Fibroblast of lung (primary cell): ENCODE results near the gene PKNOX2. TPM values are rescaled to one million over a fixed set of nuclear protein-coding genes. Genes with fewer than 3 reads are reported as not detected.

Experiments used
- DNase-seq, 2 donors: peaks; one replicate each; pipeline versions ENCODE4 v3.0.0 to v3.0.0-alpha.2; 2010; ENCODE audit warnings: low read depth in 2 of 2
- H2AFZ ChIP-seq: 2 replicates; pipeline ENCODE4 v1.5.1; 2012; ENCODE audit warnings: low read length, control low read depth, inconsistent platforms
- H3K27ac ChIP-seq: 2 replicates; pipeline ENCODE4 v1.5.1; 2011; ENCODE audit warnings: low read length, control low read depth; ENCODE audit not compliant: insufficient read depth
- H3K27me3 ChIP-seq: 2 replicates; pipeline ENCODE4 v1.5.1; 2011; ENCODE audit warnings: mild to moderate bottlenecking, low read length; ENCODE audit not compliant: control insufficient read depth, insufficient read depth
- H3K36me3 ChIP-seq: 2 replicates; pipeline ENCODE4 v1.5.1; 2011; ENCODE audit warnings: low read length; ENCODE audit not compliant: control insufficient read depth, insufficient read depth
- H3K4me1 ChIP-seq: 2 replicates; pipeline ENCODE4 v1.5.1; 2011; ENCODE audit warnings: low read length; ENCODE audit not compliant: control insufficient read depth, insufficient read depth; ENCODE audit errors: extremely low read depth
- H3K4me2 ChIP-seq: 2 replicates; pipeline ENCODE4 v1.5.1; 2011; ENCODE audit warnings: low read length, control low read depth; ENCODE audit not compliant: insufficient read depth; ENCODE audit errors: extremely low read depth
- H3K4me3 ChIP-seq, 4 experiments: fragments of 200-600 bp in 1 of 4; sonication (generic) in 1 of 4; replicated peaks in 1 of 4; 2 replicates each; pipeline ENCODE4 v1.5.1; 2011 to 2016; ENCODE audit warnings: low read length in 4 of 4, low read depth in 3 of 4, mild to moderate bottlenecking in 3 of 4, control low read depth in 2 of 4, inconsistent platforms in 1 of 4, mixed read lengths in 1 of 4; ENCODE audit not compliant: insufficient read depth in 1 of 4; ENCODE audit errors: control extremely low read depth in 1 of 4
- H3K79me2 ChIP-seq: 2 replicates; pipeline ENCODE4 v1.5.1; 2012; ENCODE audit warnings: mild to moderate bottlenecking, low read length, inconsistent platforms; ENCODE audit not compliant: control insufficient read depth, insufficient read depth
- H3K9ac ChIP-seq: 2 replicates; pipeline ENCODE4 v1.5.1; 2011; ENCODE audit warnings: mild to moderate bottlenecking, low read length, control low read depth; ENCODE audit not compliant: insufficient read depth
- H3K9me3 ChIP-seq: 2 replicates; pipeline ENCODE4 v1.5.1; 2012; ENCODE audit warnings: low read depth, low read length; ENCODE audit not compliant: control insufficient read depth, insufficient read depth
- H4K20me1 ChIP-seq: 2 replicates; pipeline ENCODE4 v1.5.1; 2011; ENCODE audit warnings: low read length; ENCODE audit not compliant: control insufficient read depth, insufficient read depth; ENCODE audit errors: extremely low read depth
- CTCF ChIP-seq, 2 donors: IDR thresholded peaks in 1 of 2; conservative IDR thresholded peaks in 1 of 2; 1 replicate in 1 of 2; 2 replicates in 1 of 2; pipeline ENCODE4 v1.5.1; 2011 to 2012; ENCODE audit warnings: low read length in 2 of 2, control low read depth in 1 of 2, inconsistent platforms in 1 of 2, low read depth in 1 of 2, mild to moderate bottlenecking in 1 of 2
- EZH2 ChIP-seq: IDR thresholded peaks from 2 replicates; pipeline ENCODE4 v1.5.1; 2012; ENCODE audit warnings: low read length, control low read depth, mild to moderate bottlenecking; ENCODE audit errors: missing control alignments
- polyA plus RNA-seq, 2 donors: library from polyadenylated mRNA; depleted of rRNA in 1 of 2; stranded (reverse) in 1 of 2; unstranded in 1 of 2; fragments of >200 nt; gene quantifications; 2 replicates each; pipeline ENCODE4 v1.2.1, GENCODE V29; 2011 to 2012; ENCODE audit warnings: missing spikeins in 1 of 2
- total RNA-seq: library from RNA; depleted of rRNA; stranded (reverse); fragments of >200 nt; gene quantifications from 2 replicates; pipeline ENCODE4 v1.2.1, GENCODE V29; 2014

The PKNOX2 gene
- total and polyA plus RNA-seq, 2 donors (not counting 1 experiment from before 2014, with no cell fraction given) = 0.33 to 2.2 TPM

GRCh38 chr11:125141686-125142535 lies 22.6 kb upstream of the PKNOX2 start:
- no peak overlapping the region for H3K9ac ChIP-seq
- H3K79me2 ChIP-seq = no peaks in the 10 kb centered on the region
- no peak overlapping the region for H3K4me3 ChIP-seq
- peaks cover 2% of the 10 kb centered on the region for H3K27me3 ChIP-seq
- H3K4me1 ChIP-seq = no peaks in the 10 kb centered on the region
- peak; percentile 16 to 35 for DNase-seq
- no peak overlapping the region for H3K27ac ChIP-seq
- no peak overlapping the region for H3K4me2 ChIP-seq
- H3K9me3 ChIP-seq = no peaks in the 10 kb centered on the region
- TF ChIP-seq CTCF (conservative IDR thresholded peaks at IDR 0.05 in 1 of 2, IDR thresholded peaks at IDR 0.05 in 1 of 2; ENCODE audit: low read depth in 1 of 2, low read length in 2 of 2) (peak; percentile 89 to 94), EZH2 (no peak)
- H4K20me1 ChIP-seq = no peaks in the 10 kb centered on the region
- H3K36me3 ChIP-seq = no peaks in the 10 kb centered on the region
- no peak overlapping the region for H2AFZ ChIP-seq

- Histone ChIP-seq H3K36me3 (no peaks in the 10 kb centered on the region), H3K4me3 (no peak overlapping the region), H3K27ac (no peak overlapping the region), H3K79me2 (no peaks in the 10 kb centered on the region), H3K4me1 (no peaks in the 10 kb centered on the region), H4K20me1 (no peaks in the 10 kb centered on the region), H3K9me3 (no peaks in the 10 kb centered on the region), H3K9ac (no peak overlapping the region), H2AFZ (no peak overlapping the region), H3K4me2 (no peak overlapping the region), H3K27me3 (peaks cover 6% of the 10 kb centered on the region)
- TF ChIP-seq EZH2 (no peak), CTCF (conservative IDR thresholded peaks at IDR 0.05 in 1 of 2, IDR thresholded peaks at IDR 0.05 in 1 of 2; ENCODE audit: low read depth in 1 of 2, low read length in 2 of 2) (no peak)
- no peak for DNase-seq
Observed at GRCh38 chr11:125146232-125146631, 18.3 kb upstream of the PKNOX2 start.

- Histone ChIP-seq H3K4me2 (no peak overlapping the region), H3K9ac (no peak overlapping the region), H3K4me3 (no peak overlapping the region), H4K20me1 (no peaks in the 10 kb centered on the region), H3K79me2 (no peaks in the 10 kb centered on the region), H3K27ac (no peak overlapping the region), H3K4me1 (no peaks in the 10 kb centered on the region), H3K9me3 (no peaks in the 10 kb centered on the region), H3K27me3 (peaks cover 8% of the 10 kb centered on the region), H2AFZ (no peak overlapping the region), H3K36me3 (no peaks in the 10 kb centered on the region)
- no peak for DNase-seq
- TF ChIP-seq CTCF (conservative IDR thresholded peaks at IDR 0.05 in 1 of 2, IDR thresholded peaks at IDR 0.05 in 1 of 2; ENCODE audit: low read depth in 1 of 2, low read length in 2 of 2) = no peak
- no peak for TF ChIP-seq EZH2
Observed at GRCh38 chr11:125147280-125147679, 17.3 kb upstream of the PKNOX2 start.
